ENCODE results near the gene SGCE. TPM values are rescaled to one million over a fixed set of nuclear protein-coding genes. Genes with fewer than 3 reads are reported as not detected.

The SGCE gene
- total RNA-seq, 1 donor from 2014 or later = 93.9 TPM

- DNase-seq (ENCODE audit: extremely low read depth, low read depth, low spot score) = no peak
These were observed 23.5 kb downstream of the SGCE start for GRCh38 chr7:94632338-94633013.

DNA sequence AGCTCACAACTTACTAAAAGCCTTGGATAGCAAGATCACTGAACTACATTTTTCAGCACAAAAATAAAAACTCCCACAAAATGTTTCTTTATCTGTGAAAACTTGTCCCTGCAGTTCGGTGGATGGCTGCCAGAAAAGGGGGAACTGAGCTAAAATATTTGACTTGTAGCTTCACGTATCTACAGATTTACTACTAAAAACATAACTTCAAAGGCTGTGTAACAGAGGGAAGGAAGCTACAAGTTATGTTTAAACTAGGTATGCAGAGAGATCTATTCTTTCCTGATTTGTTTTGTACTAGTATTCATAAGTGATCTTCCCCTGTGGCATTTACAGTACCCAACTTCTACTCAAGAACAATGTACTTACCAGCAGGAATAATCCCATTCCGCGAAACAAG, 25.1 kb downstream of the SGCE start:
- DNase-seq (ENCODE audit: extremely low read depth, low read depth, low spot score) = no peak

DNA sequence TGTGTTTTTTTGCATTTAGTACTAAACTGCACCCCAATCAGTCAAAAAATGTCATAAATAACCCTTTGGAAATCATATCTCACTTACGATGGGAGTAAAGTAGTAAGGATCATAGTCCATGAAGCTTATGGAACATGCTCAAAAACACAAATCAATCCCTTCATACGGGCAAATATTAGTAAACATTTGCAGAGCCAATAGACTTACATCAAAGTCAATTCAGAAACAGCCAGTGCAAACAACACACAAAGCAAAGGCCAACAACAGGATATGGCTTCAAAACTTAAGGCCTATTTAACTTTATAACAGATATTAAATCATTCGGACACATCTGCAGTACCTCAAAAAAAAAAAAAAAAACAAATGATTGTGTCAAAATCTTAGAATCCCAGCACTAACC, 32.1 kb downstream of the SGCE start:
- DNase-seq (ENCODE audit: extremely low read depth, low read depth, low spot score) = no peak

GRCh38 chr7:94621120-94621519, 34.8 kb downstream of the SGCE start:
- DNase-seq (ENCODE audit: extremely low read depth, low read depth, low spot score) = no peak

DNA sequence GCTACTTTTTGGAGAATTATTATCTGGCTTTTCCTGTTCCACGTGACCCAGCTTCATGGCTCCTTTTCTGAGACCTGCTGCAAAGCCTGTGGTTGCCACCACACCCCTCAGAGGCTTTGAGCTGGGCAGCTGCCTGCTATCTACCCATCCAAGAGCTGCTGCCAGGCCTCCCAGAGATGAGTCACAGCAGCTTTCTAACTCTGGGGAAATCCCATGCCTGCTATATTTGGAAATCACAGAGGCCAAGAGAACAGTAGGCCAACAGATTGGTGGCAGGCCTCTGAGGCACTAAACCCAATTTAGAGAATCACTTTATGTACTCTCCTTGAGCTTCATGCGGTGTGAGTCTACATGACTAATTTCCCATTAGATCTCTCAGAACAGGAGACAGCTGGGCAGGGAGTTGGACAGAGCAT, 35.2 kb downstream of the SGCE start:
- peak; percentile 55 for DNase-seq (ENCODE audit: extremely low read depth, low read depth, low spot score)

DNA sequence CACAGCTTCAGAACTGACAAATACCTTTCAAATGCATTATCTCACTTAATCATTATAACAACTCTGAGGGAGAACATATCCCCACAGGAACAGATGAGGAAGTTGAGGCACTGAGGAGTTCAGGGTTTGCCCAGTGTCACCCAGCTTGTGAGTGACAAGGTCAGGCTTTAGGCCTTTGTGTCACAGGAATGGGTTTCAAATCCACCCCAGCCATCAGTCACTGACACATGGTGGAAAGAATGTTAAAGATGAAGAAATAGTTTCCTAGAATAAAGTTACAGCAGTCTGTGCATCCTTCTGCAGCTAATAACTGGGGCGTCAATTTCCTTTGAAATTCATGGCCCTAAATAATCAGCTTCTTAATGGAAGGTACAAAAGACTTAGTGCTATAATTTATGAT, 37.8 kb downstream of the SGCE start:
- no peak for DNase-seq (ENCODE audit: extremely low read depth, low read depth, low spot score)

GRCh38 chr7:94616855-94617254, 39.1 kb downstream of the SGCE start:
- no peak for DNase-seq (ENCODE audit: extremely low read depth, low read depth, low spot score)

DNA sequence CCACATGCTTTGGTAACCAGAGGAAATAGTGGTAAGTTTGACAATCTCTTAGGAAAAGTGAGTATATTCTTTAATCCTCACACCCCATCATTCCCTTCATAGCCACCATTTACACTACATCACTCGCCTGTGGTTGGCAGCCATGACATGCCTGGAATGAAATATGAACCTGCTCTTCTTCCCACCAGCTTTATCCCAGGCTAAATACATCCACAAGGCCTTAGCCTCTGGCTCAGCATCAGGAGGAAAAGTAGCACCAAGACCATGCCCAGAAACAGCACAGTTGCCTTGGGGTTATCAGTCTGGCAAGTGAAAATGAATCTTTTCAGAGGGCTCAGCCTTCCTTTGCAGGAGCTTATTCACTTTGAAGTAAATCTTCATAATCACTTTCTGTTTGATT, 40.3 kb downstream of the SGCE start:
- no peak for DNase-seq (ENCODE audit: extremely low read depth, low read depth, low spot score)

- no peak for DNase-seq (ENCODE audit: extremely low read depth, low read depth, low spot score)
These were observed 43.3 kb downstream of the SGCE start for GRCh38 chr7:94612661-94613060.

DNA sequence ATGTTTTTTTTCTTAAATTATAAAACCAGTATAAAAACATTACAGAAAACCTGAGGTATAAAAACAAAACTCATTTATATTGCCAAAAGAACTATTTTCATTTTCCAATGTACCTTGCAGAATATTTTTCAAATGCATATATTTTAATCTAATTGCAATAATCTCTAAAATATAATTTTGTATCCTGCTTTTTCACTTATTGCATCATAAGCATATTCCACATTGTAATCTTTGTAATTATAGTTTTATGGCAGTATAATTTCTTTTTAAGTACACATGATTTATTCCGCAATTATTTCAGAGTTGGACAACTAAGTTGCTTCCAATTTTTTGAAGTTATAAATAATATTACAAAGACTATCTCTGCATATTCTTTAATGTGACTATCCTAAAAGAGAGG, 43.7 kb downstream of the SGCE start:
- no peak for DNase-seq (ENCODE audit: extremely low read depth, low read depth, low spot score)

DNA sequence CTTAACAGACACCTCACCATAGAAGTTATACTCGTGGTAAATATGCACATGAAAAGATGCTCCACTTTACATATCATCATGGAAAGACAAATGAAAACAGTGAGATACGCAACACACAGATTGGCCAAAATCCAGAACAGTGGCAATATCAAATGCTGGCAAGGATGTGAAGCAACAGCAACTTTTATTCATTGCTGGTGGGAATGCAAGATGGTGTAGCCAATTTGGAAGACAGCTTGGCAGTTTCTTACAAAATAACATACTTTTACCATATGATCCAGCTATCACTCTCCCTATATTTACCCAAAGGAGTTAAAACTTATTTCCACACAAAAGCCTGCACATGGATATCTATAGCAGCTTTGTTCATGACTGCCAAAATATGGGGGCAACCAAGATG, 46.4 kb downstream of the SGCE start:
- no peak for DNase-seq (ENCODE audit: extremely low read depth, low read depth, low spot score)

DNA sequence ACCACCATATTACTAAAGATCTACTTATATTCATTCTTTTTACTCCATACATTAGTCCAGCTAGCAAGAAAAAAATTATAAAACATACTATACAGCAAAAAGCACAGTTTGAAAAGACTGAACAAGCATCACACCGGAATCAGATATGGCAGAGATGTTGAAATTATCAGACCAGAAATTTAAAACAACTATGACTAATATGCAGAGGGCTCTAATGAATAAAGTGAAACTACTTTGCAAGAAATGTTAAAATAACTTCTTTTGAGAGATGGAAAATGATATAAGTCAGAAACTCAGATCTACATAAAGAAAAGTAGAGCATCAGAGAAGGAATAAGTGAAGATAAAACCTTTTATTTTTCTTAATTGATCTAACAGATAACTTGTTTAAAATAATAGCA, 50.9 kb downstream of the SGCE start:
- no peak for DNase-seq (ENCODE audit: extremely low read depth, low read depth, low spot score)

- no peak for DNase-seq (ENCODE audit: extremely low read depth, low read depth, low spot score)
These were observed 53.8 kb downstream of the SGCE start for GRCh38 chr7:94602181-94602580.

GRCh38 chr7:94600267-94600666, 55.7 kb downstream of the SGCE start:
- DNase-seq (ENCODE audit: extremely low read depth, low read depth, low spot score) = no peak

- DNase-seq (ENCODE audit: extremely low read depth, low read depth, low spot score) = no peak
These were observed 60.2 kb downstream of the SGCE start for GRCh38 chr7:94595717-94596116.

GRCh38 chr7:94594882-94595281, 61.1 kb downstream of the SGCE start:
- no peak for DNase-seq (ENCODE audit: extremely low read depth, low read depth, low spot score)

DNA sequence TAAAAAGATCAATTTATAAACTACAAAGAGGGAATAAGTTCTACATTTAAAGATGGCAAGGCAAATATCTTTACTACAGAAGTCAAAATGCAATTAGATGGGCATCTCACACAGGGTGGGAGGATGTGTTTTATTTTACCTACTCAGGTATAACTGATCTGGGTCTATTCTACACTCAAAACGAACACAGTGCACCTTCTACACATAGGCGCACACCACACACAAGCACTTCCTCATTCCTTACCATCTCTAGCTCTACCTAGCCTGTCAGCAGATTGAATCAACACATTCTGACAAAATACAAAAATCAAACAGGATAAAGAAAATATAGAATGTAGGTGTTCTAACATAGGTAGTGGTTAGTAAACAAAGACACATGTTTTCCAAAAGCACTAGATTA, 64.8 kb downstream of the SGCE start:
- no peak for DNase-seq (ENCODE audit: extremely low read depth, low read depth, low spot score)

GRCh38 chr7:94590526-94591162, 65.3 kb downstream of the SGCE start:
- DNase-seq (ENCODE audit: extremely low read depth, low read depth, low spot score) = no peak

- DNase-seq (ENCODE audit: extremely low read depth, low read depth, low spot score) = no peak
These were observed 67.9 kb downstream of the SGCE start for GRCh38 chr7:94588075-94588474.

GRCh38 chr7:94584113-94584512, 71.8 kb downstream of the SGCE start:
- no peak for DNase-seq (ENCODE audit: extremely low read depth, low read depth, low spot score)

- no peak for DNase-seq (ENCODE audit: extremely low read depth, low read depth, low spot score)
These were observed 75.3 kb downstream of the SGCE start for GRCh38 chr7:94580601-94581000.

GRCh38 chr7:94579470-94579869, 76.5 kb downstream of the SGCE start:
- no peak for DNase-seq (ENCODE audit: extremely low read depth, low read depth, low spot score)

GRCh38 chr7:94578614-94579013, 77.3 kb downstream of the SGCE start:
- DNase-seq (ENCODE audit: extremely low read depth, low read depth, low spot score) = no peak

All from glomerular endothelial cell (primary cell).